SK-N-MC (cell line): ENCODE data around the gene RYR1.
"Not testable (repeated sequence)": the region's sequence is repeated elsewhere in the genome, so short reads cannot be mapped to it uniquely, and the experiment has no call there.

Source experiments
- DNase-seq: peaks from one replicate; pipeline ENCODE4 v3.0.0-alpha.2; 2011; ENCODE audit warnings: low read depth, low spot score
- H3K27ac ChIP-seq: fragments of 200-600 bp; sonication (generic); 2 replicates; pipeline ENCODE4 v1.5.1; 2016; ENCODE audit warnings: mixed run types
- H3K36me3 ChIP-seq: fragments of 200-600 bp; sonication (generic); 2 replicates; pipeline ENCODE4 v1.6.1; 2017; ENCODE audit warnings: antibody characterized with exemption, low read length, mixed read lengths; ENCODE audit not compliant: insufficient read depth
- H3K4me3 ChIP-seq: fragments of 200-600 bp; sonication (generic); 2 replicates; pipeline ENCODE4 v1.5.1; 2016
- H3K9ac ChIP-seq: fragments of 200-600 bp; sonication (generic); 2 replicates; pipeline ENCODE4 v1.8.0; 2017; ENCODE audit warnings: mixed run types, mixed read lengths; ENCODE audit not compliant: insufficient read length
- H3K9me3 ChIP-seq: fragments of 200-600 bp; sonication (generic); 2 replicates; pipeline ENCODE4 v1.6.1; 2017; ENCODE audit warnings: low read depth, mild to moderate bottlenecking, antibody characterized with exemption, low read length, moderate library complexity, mixed read lengths
- EZH2 ChIP-seq: fragments of 200-600 bp; sonication (generic); IDR thresholded peaks from one replicate; pipeline ENCODE4 v1.6.1; 2017; ENCODE audit warnings: antibody characterized with exemption
- FOXP2 ChIP-seq: optimal IDR thresholded peaks from 2 replicates; pipeline ENCODE3; 2011; ENCODE audit warnings: mild to moderate bottlenecking, moderate library complexity; ENCODE audit not compliant: insufficient read depth; ENCODE audit errors: extremely low read length, control extremely low read depth
- POLR2AphosphoS5 ChIP-seq: IDR thresholded peaks from 2 replicates; pipeline ENCODE4 v1.6.1; 2012; ENCODE audit warnings: mild to moderate bottlenecking, low read depth, low read length, borderline replicate concordance

RYR1 gene

GRCh38 chr19:38554676-38555141, 121.2 kb downstream of the RYR1 start:
- H3K9me3 ChIP-seq = no peaks in the 10 kb centered on the region
- TF ChIP-seq FOXP2 = no peak
- no peak for TF ChIP-seq POLR2AphosphoS5
- no peak for TF ChIP-seq EZH2
- no peak for DNase-seq
- no peak overlapping the region for H3K9ac ChIP-seq
- H3K4me3 ChIP-seq = no peak overlapping the region
- no peak overlapping the region for H3K27ac ChIP-seq
- H3K36me3 ChIP-seq = no peaks in the 10 kb centered on the region

- H3K36me3 ChIP-seq = no peaks in the 10 kb centered on the region
- H3K9ac ChIP-seq = no peak overlapping the region
- no peak for DNase-seq
- TF ChIP-seq POLR2AphosphoS5 (no peak), FOXP2 (no peak), EZH2 (no peak)
- H3K9me3 ChIP-seq = no peaks in the 10 kb centered on the region
- H3K27ac ChIP-seq = no peak overlapping the region
- no peak overlapping the region for H3K4me3 ChIP-seq
Observed at GRCh38 chr19:38555200-38555599, 121.7 kb downstream of the RYR1 start.

DNA sequence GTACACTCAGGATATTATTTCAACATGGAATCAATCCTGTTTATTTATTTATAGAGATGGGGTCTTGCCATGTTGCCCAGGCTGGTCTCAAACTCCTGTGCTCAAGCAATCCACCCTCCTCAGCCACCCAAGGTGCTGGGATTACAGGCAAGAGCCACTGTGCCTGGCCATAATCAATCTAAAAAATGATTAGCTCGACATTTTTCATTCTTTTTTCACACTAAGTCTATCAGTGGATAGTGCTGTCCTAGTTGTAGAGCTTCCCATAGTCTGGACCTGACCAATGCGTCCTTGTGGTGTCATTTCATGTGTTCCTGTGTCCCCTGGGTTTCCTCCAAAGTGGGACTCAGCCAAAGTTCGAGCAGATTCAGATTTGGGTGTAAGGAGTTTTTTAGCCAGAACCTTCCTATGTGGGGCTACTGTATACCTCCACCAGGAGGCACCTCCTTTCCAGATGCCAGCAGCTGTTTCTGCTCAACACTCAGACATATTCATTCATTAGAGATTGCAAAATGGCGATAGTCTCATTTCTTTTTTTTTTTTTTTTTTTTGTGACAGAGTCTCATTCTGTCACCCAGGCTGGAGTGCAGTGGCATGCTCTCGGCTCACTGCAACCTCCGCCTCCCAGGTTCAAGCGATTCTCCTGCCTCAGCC, 123.2 kb downstream of the RYR1 start:
- no peaks in the 10 kb centered on the region for H3K9me3 ChIP-seq
- H3K4me3 ChIP-seq = no peak overlapping the region
- H3K36me3 ChIP-seq = no peaks in the 10 kb centered on the region
- no peak for DNase-seq
- H3K27ac ChIP-seq = no peak overlapping the region
- H3K9ac ChIP-seq = no peak overlapping the region
- TF ChIP-seq POLR2AphosphoS5 = no peak
- TF ChIP-seq FOXP2 = no peak
- TF ChIP-seq EZH2 = no peak

- DNase-seq = no peak
- H3K4me3 ChIP-seq = no peak overlapping the region
- no peak overlapping the region for H3K27ac ChIP-seq
Observed at GRCh38 chr19:38557205-38557799, 123.8 kb downstream of the RYR1 start.

DNA sequence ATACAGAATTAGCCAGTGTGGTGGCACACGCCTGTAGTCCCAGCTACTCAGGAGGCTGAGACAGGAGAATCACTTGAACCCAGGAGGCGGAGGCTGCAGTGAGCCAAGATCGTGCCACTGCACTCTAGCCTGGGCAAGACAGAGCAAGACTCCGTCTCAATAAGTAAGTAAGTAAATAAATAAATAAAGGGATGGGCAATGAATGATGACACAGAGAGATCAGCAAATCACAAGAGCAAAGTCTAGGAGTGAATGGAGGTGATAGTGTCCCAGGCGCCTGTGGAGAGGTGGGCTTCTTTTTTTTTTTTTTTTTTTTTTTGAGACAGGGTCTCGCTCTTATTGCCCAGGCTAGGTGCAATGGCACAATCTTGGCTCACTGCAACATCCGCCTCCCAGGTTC, 125.4 kb downstream of the RYR1 start:
- H3K36me3 ChIP-seq, DNase-seq, H3K4me3 ChIP-seq, H3K27ac ChIP-seq, H3K9ac ChIP-seq, H3K9me3 ChIP-seq: not testable (repeated sequence)

More at GRCh38 chr19:38557205-38557799, 123.8 kb downstream of the RYR1 start:
- Histone ChIP-seq H3K9me3 (no peaks in the 10 kb centered on the region), H3K9ac (no peak overlapping the region), H3K36me3 (no peaks in the 10 kb centered on the region)
- TF ChIP-seq EZH2 = no peak
- TF ChIP-seq POLR2AphosphoS5 = no peak
- no peak for TF ChIP-seq FOXP2

DNA sequence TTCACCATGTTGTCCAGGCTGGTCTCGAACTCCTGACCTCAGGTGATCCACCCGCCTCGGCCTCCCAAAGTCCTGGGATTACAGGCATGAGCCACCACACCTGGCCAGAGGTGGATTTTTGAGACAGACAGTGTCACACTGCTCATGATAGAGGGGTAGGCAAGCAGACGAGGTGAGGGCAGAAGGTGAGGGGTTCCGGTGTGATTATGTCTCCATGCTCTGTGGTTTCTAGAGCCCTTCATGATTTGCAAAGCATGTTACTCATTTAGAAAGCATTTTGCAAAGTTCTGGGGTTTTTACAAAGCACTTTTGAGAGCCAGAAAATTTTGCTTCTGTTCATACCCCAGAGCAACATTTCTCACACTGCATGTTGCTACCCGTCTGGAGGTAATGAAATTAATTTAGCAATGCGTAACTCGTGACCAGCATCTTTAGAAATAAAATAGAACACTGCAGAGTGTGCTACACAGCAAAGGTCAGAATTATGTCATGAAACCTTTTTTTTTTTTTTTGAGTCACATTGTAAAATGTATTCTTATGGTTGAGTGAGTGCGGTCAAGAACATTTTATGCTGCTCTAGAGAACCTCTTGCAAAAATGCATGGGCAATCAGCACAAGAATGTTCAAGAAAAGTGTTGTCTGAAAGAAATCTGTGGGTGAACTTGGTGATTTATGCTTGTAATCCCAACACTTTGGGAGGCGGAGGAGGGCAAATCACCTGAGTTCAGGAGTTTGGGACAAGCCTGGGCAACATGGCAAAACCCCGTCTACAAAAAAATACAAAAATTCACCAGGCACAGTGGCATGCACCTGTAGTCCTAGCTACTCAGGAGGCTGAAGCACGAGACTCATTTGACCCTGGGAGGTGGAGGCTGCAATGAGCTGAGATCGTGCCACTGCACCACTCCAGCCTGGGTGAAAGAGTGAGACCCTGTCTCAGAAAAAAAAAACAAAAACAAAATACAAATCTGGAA, 126.2 kb downstream of the RYR1 start:
- Histone ChIP-seq H3K9me3 (no peaks in the 10 kb centered on the region), H3K27ac (no peak overlapping the region), H3K36me3 (no peaks in the 10 kb centered on the region), H3K4me3 (no peak overlapping the region), H3K9ac (no peak overlapping the region)
- no peak for DNase-seq
- TF ChIP-seq FOXP2 (no peak), POLR2AphosphoS5 (no peak), EZH2 (no peak)

GRCh38 chr19:38561053-38561606, 127.6 kb downstream of the RYR1 start:
- no peaks in the 10 kb centered on the region for H3K36me3 ChIP-seq
- TF ChIP-seq FOXP2 = no peak
- TF ChIP-seq EZH2 = no peak
- TF ChIP-seq POLR2AphosphoS5 = no peak
- H3K27ac ChIP-seq = no peak overlapping the region
- H3K9ac ChIP-seq = no peak overlapping the region
- H3K4me3 ChIP-seq = no peak overlapping the region
- no peak for DNase-seq
- H3K9me3 ChIP-seq = no peaks in the 10 kb centered on the region

DNA sequence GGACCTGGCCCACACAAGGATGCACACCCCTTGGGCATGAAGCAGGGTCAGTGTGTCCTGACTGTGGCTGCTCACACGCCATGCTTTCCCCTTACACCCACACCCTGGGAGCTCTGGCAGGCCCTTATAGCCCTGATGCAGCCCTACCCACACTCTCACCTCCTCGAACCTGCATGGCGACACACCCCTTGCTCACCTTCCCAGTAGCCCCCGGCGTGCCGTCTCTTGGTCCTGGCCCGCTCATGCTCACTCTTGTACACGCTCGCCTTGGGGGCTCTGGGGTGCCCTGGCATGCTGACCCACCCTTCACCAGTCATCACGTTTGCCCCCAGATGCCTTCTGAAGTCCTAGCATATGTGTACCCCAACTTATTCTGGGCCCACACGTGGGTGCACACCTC, 128.2 kb downstream of the RYR1 start:
- DNase-seq = no peak
- Histone ChIP-seq H3K9me3 (no peaks in the 10 kb centered on the region), H3K9ac (no peak overlapping the region), H3K4me3 (no peak overlapping the region), H3K27ac (no peak overlapping the region), H3K36me3 (no peaks in the 10 kb centered on the region)
- no peak for TF ChIP-seq POLR2AphosphoS5
- TF ChIP-seq FOXP2 = no peak
- no peak for TF ChIP-seq EZH2
